ENCODE measurements around the gene GRID2IP.

Gene GRID2IP

GRCh38 chr7:6542368-6542767 is 8.9 kb downstream of the GRID2IP start:
- H3K4me3 ChIP-seq (ENCODE audit: low read depth, low read length), result no peak overlapping the region
- no peak for DNase-seq (ENCODE audit: low read depth)
- TF ChIP-seq CTCF (IDR thresholded peaks at IDR 0.05; ENCODE audit: low read depth, low read length) (no peak), POLR2A (IDR thresholded peaks at IDR 0.05; ENCODE audit: extremely low read depth, insufficient read length) (no peak), MAX (IDR thresholded peaks at IDR 0.05; ENCODE audit: low read depth, low read length) (no peak), MYC (IDR thresholded peaks at IDR 0.05; ENCODE audit: low read depth, low read length) (no peak)

DNA sequence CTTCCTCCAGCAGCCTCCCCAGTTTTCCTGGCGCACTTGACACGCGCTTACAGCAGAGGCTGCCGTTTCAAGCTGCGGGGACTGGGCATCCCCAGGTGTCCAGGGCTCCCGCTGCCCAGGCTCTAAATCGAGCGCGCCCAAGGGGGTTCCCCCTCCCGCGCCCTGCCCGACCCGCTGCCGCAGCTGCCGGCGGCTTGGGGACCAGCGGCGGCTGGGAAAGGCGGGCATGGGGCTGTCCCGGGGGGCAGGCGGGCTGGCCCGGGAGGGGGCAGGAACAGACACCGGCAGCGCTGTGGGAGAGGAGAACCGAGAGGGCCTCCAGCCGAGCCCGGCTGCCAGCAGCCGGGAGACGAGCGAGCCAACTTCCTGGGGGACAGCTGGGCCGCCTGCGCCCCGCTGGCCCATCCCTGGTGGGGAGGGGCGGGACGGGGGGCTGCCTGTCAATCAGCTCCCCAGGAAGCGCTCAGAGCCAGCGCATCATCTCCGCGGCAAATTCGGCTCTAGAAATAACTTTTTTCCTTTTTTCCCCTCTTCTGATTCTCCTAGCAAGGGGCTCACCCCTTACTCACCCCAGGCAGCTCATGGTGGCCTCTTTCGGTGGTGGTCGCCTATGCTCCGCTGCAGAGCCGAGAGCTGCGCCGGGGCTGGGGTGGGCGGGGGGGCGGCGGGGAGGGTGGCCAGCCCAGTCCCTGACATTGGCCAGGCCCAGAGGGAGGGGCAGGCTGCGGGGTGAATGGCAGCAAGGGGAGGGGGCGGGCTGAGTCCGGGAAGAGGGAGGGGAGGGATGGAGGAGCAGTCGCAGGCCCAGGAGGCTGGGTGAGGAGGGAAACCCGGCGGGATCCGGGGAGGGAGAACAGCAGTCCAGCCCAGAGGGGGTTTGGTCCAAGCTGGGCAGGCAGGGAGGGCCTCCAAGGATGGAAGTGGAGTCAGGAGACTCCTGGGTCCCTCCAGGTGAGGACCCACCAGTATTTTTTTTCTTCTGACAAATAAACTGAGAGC is 14.7 kb downstream of the GRID2IP start:
- no peak for DNase-seq (ENCODE audit: low read depth)
- no peak for TF ChIP-seq CTCF (IDR thresholded peaks at IDR 0.05; ENCODE audit: low read depth, low read length)
- no peak for TF ChIP-seq MYC (IDR thresholded peaks at IDR 0.05; ENCODE audit: low read depth, low read length)
- TF ChIP-seq MAX (IDR thresholded peaks at IDR 0.05; ENCODE audit: low read depth, low read length), result no peak
- TF ChIP-seq POLR2A (IDR thresholded peaks at IDR 0.05; ENCODE audit: extremely low read depth, insufficient read length), result no peak
- no peak overlapping the region for H3K4me3 ChIP-seq (ENCODE audit: low read depth, low read length)

- peak; percentile 49 for DNase-seq (ENCODE audit: low read depth)
- 0 out of 2 replicates have a peak, but pooled peaks have one; percentile 13 for TF ChIP-seq MYC (IDR thresholded peaks at IDR 0.05; ENCODE audit: low read depth, low read length)
- TF ChIP-seq CTCF (IDR thresholded peaks at IDR 0.05; ENCODE audit: low read depth, low read length), result no peak
- 0 out of 2 replicates have a peak, but pooled peaks have one; percentile 10 for TF ChIP-seq MAX (IDR thresholded peaks at IDR 0.05; ENCODE audit: low read depth, low read length)
- TF ChIP-seq POLR2A (IDR thresholded peaks at IDR 0.05; ENCODE audit: extremely low read depth, insufficient read length), result no peak
- H3K4me3 ChIP-seq (ENCODE audit: low read depth, low read length), result no peak overlapping the region
Measured at GRCh38 chr7:6533893-6534495, 17.3 kb downstream of the GRID2IP start.

- DNase-seq (ENCODE audit: low read depth), result no peak
- no peak for TF ChIP-seq CTCF (IDR thresholded peaks at IDR 0.05; ENCODE audit: low read depth, low read length)
- TF ChIP-seq MAX (IDR thresholded peaks at IDR 0.05; ENCODE audit: low read depth, low read length), result no peak
- no peak overlapping the region for H3K4me3 ChIP-seq (ENCODE audit: low read depth, low read length)
Measured at GRCh38 chr7:6532516-6532915, 18.7 kb downstream of the GRID2IP start.

- DNase-seq (ENCODE audit: low read depth), result no peak
- no peak overlapping the region for H3K4me3 ChIP-seq (ENCODE audit: low read depth, low read length)
- no peak for TF ChIP-seq CTCF (IDR thresholded peaks at IDR 0.05; ENCODE audit: low read depth, low read length)
- no peak for TF ChIP-seq MYC (IDR thresholded peaks at IDR 0.05; ENCODE audit: low read depth, low read length)
- no peak for TF ChIP-seq MAX (IDR thresholded peaks at IDR 0.05; ENCODE audit: low read depth, low read length)
- no peak for TF ChIP-seq POLR2A (IDR thresholded peaks at IDR 0.05; ENCODE audit: extremely low read depth, insufficient read length)
Measured at GRCh38 chr7:6531492-6532279, 19.6 kb downstream of the GRID2IP start.
